ACHN (cell line): ENCODE measurements around the gene PLEKHG4B.
A peak's percentile ranks its signal among the peaks of the same experiment; 100 is the strongest.

Experiments used
- DNase-seq: peaks from one replicate; pipeline ENCODE4 v3.0.0-alpha.2; 2015
- in situ Hi-C: cut with HindIII; loops from 2 replicates; pipeline ENCODE4 v1.10.0; 2017; ENCODE audit warnings: low sequenced_read_pairs, low pct_ligation_motif_present, low pct_unique_long_range_greater_than_20kb

Gene PLEKHG4B

GRCh38 chr5:119486-120097 lies 27.6 kb downstream of the PLEKHG4B start:
- in situ Hi-C loops = no loop called here

DNA sequence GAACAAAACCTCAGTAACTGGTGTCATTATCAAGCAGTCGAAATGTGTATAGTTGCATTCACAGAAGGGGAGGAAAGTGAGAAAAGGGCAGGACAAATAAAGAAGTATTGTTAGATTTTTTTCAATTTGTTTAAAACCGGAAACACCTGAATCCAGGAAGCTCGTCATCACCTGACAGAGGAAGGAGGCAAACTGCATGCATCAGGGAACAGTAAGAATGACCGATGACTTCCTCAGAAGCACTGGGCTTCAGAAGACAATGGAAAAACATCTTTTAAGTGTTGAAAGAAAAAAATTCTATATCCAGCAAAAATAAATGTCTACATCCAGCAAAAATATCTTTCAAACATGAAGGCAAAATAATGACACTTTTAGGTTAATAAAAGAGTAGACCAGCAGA lies 29.5 kb downstream of the PLEKHG4B start:
- in situ Hi-C loops = no loop called here

More at GRCh38 chr5:119486-120097, 27.6 kb downstream of the PLEKHG4B start:
- DNase-seq = no peak

GRCh38 chr5:125815-126214 lies 33.8 kb downstream of the PLEKHG4B start:
- no peak for DNase-seq
- in situ Hi-C loops = no loop called here

More for the DNA sequence above, 29.5 kb downstream of the PLEKHG4B start:
- DNase-seq = no peak

GRCh38 chr5:126806-127205 lies 34.8 kb downstream of the PLEKHG4B start:
- in situ Hi-C loops = no loop called here
- DNase-seq = no peak

DNA sequence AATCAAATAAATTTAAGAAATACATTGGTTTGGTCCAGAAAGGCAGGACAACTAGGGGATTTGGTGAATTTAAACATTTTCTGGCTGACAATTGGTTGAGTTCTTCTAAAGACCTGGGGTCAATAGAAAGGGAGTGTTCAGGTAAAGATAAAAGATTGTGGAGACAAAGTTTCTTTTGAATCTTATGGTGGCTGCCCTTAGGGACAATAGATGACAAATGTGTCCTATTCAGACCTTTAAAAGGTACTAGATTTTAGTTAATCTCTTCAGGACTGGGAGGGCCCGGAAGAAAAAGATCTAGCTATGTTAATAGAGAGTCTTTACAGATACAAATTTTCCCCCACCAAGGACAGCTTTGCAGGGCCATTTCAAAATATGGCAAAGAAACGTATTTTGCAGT lies 35.9 kb downstream of the PLEKHG4B start:
- no peak for DNase-seq
- in situ Hi-C loops = no loop called here

GRCh38 chr5:128446-128845 lies 36.5 kb downstream of the PLEKHG4B start:
- in situ Hi-C loops = no loop called here
- no peak for DNase-seq

DNA sequence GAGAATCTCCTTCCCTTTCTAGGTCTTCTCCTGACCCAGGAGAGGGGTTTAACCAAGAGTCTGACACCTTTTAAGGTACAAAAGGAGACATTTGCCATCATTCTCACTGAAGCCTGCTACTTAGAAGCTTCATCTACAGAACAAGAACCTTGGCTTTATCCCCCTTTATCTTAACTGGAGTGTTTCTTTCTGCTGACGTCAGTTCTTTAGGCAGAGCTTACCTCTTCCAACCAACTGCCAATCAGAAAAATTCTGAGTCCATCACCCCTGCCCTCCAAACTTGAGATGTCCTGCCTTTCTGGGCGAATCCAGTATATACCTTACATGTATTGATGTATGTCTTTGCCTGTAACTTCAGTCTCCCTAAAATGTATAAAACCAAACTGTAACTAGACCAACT lies 37.2 kb downstream of the PLEKHG4B start:
- no peak for DNase-seq
- in situ Hi-C loops = no loop called here

- peak; percentile 3 for DNase-seq
- in situ Hi-C loops = no loop called here
Measured at GRCh38 chr5:129820-130219, 37.9 kb downstream of the PLEKHG4B start.

- no peak for DNase-seq
- in situ Hi-C loops = no loop called here
Measured at GRCh38 chr5:130601-131131, 38.7 kb downstream of the PLEKHG4B start.

- no peak for DNase-seq
Measured at GRCh38 chr5:136901-137300, 44.9 kb downstream of the PLEKHG4B start.

GRCh38 chr5:137741-138140 lies 45.8 kb downstream of the PLEKHG4B start:
- DNase-seq = no peak
- in situ Hi-C loops = no loop called here

More at GRCh38 chr5:136901-137300, 44.9 kb downstream of the PLEKHG4B start:
- in situ Hi-C loops = no loop called here

GRCh38 chr5:138936-139335 lies 47.0 kb downstream of the PLEKHG4B start:
- DNase-seq = no peak
- in situ Hi-C loops = no loop called here

- DNase-seq = no peak
- in situ Hi-C loops = no loop called here
Measured at GRCh38 chr5:139579-140442, 47.8 kb downstream of the PLEKHG4B start.

GRCh38 chr5:140443-140829 lies 48.5 kb downstream of the PLEKHG4B start:
- no peak for DNase-seq
- in situ Hi-C loops = no loop called here

- in situ Hi-C loops = no loop called here
- DNase-seq = no peak
Measured at GRCh38 chr5:141211-141610, 49.2 kb downstream of the PLEKHG4B start.

- DNase-seq = no peak
- in situ Hi-C loops = no loop called here
Measured at GRCh38 chr5:141761-142160, 49.8 kb downstream of the PLEKHG4B start.

DNA sequence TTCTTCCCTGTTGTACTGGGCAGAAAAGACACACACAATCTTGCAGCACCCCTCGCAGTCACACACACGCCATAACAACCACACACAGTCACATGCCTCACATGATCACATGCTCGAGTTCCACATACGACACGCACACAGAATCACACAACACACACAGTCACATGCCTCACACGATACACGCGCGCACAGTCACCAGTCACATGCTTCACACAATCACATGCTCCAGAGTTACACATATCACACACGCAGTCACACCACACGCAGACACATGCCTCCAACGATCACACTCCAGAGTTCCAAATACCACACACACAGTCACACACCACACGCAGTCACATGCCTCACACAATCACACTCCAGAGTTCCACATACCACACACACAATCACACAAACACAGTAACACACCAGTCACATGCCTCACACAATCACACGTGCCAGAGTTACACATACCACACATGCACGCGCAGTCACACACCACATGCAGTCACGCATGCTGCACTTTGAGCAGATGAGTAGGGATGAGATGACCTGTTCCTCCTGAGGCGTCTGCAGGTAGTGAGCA lies 50.4 kb downstream of the PLEKHG4B start:
- DNase-seq = no peak
- in situ Hi-C loops = no loop called here

- no peak for DNase-seq
- in situ Hi-C loops = no loop called here
Measured at GRCh38 chr5:143041-143440, 51.1 kb downstream of the PLEKHG4B start.

- in situ Hi-C loops = no loop called here
- DNase-seq = no peak
Measured at GRCh38 chr5:144941-145340, 53.0 kb downstream of the PLEKHG4B start.
